NCI-H1694 (cell line): ENCODE results near the gene GAS5.

Experiments used
- DNase-seq: peaks from one replicate; lab custom pipeline; 2025; lab: John Stamatoyannopoulos, UW

The GAS5 gene

DNA sequence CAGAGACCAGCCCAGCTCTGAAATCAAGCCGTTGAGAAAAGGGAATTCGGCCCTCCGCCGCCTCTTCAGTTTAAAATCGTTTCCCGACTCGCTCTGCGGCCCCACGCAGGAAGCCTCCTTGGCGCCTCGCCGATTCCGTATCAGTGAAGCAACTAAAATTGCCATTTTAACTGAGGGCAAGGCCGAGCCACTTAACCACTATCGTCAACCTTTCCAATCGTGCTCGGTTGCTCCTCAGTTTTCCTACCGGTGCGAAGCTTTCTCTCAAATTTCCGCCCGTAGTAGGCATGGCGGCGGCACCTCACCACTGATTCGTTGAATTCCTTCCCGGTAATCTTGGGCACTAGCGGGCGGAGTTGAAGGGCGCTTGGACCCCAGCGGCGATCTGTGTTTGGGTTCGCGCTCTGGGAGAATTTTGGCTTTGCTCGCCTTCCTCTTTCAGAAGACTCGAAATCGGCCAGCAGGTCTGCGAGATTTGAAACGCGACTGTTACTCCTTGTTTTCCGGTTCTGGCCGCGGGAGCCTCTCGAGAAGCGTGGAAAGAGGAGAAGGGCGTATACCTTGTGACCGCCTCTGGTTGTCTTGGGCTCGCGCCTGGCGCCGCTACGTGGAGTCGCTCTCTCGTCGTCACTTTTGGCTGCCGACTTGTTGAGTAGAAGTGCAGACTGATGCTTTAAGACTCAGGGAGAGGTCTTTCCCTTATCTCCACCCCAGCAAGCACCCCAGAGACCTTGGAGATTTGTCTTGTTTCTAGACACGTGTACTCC is 43.3 kb downstream of the GAS5 start, which contains the start of the genes CENPL and DARS2:
CENPL (minus strand) TSS at position 569 of the 767 bp plus-strand sequence. CDS start 13,584 bp downstream, outside the sequence.
DARS2 (plus strand) TSS at position 359 of the 767 bp plus-strand sequence. CDS start 557 bp downstream, outside the sequence.
- DNase-seq: peak; percentile 99

DNA sequence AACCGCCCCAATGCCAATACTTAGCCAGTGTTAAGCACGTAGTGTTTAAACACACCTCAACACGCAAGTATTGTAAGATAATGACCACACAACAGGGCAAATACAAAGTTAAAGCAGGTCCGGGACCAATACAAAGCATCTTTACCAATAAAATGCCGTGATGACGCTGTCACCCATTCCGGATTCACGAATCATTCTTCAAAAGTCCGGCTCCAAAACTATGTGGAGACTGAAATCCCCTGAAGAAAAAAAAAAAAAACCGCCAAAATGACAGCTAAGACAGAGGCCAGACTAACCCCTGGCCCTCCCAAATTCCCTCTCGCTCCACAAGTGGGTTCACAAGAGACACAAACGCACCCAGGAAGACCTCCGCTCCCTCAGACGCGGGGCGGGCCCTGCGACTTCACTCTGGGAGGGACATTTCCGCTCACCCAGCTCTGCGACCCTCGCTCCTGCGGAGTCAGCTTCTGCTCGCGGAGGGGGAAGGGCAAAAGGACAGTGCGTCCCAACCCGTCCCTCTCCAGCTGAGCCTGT is 43.9 kb downstream of the GAS5 start:
- no peak for DNase-seq

DNA sequence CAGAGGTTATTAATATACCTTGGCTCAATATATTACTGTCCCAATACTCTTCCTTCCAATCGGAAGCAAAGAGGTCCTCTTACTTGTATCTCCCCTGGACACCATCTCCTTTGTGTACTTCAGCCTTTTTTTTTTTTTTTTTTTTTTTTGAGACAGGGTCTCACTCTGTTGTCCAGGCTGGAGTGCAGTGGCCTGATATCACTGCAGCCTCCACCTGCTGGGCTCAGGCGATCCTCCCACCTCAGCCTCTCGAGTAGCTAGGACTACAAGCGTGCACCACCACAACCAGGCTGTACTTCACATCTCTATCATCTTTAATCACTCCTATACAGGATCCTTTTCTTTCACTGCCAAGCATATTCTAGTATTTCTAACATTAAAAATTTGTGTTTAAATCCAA is 46.1 kb downstream of the GAS5 start:
- DNase-seq: no peak

DNA sequence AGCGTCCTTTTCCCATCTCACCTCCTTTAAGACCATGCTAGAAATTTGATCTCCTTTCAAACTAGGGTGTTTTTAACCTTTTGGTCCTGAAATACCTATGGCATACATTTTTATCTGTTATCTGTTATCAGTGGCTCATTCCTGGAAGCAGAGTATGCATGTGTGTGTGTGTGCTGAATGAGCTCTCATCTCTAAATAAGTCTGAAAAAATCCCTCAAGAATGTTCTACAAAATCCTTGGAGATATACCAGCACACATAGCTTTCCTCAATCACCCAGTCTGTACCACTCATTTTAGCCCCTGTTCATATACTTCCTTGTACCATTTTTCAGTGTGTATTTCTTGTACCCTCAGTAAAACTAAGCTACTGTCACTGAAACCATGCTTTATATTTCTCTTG is 49.3 kb downstream of the GAS5 start:
- DNase-seq: no peak
